Stimulated activated CD8-positive, alpha-beta memory T cell treated with anti-CD3 and anti-CD28 coated beads, Interleukin-15, amount 100 ng/mL, for 1 hour (primary cell): ENCODE measurements around the gene HMCN2.
"Not testable (repeated sequence)": the region's sequence is repeated elsewhere in the genome, so short reads cannot be mapped to it uniquely, and the experiment has no call there.

Source experiments
- DNase-seq: peaks from one replicate; pipeline ENCODE4 v3.0.0-alpha.2; 2020; ENCODE audit warnings: low read depth

The HMCN2 gene

DNA sequence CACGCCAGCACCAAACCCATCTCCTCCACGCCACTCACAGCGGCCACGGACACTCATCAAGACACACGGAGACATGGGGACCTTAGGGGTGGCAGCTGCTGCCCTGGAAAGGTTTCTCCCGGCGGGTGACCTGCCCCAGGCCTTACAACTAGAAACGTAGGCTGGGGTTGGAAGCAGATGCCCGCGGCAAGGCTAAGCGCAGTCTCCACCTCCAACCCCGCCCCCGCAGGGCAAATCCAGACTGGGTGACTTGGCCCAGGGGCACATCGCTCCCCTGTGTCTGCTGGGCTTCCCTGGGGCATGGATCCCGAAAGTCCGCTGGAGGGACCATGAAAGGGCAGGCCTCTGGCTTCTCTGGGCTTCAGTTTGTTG is 167.2 kb downstream of the HMCN2 start:
- no peak for DNase-seq

DNA sequence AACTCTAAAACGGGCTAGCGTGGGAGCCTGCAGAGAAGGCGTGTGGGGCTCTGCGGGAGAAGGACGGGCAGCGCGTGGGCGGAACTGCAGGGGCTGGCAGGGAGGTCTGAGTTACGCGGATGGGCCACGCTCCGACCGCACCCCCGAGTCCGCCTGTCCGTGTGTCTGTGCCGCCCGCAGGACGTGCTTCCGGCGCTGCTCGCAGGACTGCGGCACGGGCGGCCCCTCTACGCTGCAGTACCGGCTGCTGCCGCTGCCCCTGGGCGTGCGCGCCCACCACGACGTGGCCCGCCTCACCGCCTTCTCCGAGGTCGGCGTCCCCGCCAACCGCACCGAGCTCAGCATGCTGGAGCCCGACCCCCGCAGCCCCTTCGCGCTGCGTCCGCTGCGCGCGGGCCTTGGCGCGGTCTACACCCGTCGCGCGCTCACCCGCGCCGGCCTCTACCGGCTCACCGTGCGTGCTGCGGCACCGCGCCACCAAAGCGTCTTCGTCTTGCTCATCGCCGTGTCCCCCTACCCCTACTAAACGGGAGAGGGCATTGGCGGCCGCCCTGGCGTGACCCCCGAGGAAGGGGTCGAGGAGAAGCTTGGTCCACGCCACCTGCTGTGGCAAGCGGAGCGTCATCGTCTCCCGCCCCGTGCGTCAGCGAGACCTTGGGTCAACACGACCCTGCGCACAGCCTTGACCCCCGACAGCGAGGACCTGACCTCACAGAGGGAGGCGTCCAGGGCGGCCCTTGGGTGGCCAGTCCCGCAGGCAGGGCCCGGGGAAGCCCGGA is 167.8 kb downstream of the HMCN2 start:
- DNase-seq, result no peak

DNA sequence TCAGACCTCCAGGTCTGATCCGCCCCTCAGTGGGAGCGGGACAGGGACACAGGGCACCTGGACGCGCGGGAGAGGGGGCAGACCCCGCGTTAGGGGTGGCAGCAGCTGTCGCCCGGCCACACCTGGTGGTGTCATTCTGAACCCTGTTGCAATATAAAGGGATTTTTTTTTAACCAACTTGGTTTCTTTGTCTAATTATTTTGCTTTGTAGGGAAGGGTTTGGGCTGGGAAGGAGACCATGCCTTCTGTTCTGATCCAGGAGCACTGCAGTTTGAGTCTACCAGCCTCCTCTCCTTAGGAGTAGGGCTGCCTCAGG is 168.3 kb downstream of the HMCN2 start:
- DNase-seq, result no peak

DNA sequence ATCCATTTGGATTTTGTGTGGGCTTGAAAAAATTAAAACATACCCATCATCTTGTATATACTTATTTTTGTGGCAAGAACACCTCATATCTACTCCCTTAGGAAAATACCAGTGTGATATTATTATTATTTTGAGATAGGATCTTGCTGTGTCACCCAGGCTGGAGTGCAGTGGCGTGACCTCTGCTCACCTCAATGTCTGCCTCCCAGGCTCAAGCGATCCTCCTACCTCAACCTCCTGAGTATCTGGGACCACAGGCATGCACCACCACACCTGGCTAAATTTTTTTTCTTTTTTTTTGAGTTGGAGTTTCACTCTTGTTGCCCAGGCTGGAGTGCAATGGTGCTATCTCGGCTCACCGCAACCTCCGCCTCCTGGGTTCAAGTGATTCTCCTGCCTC is 169.1 kb downstream of the HMCN2 start:
- not testable (repeated sequence) for DNase-seq

DNA sequence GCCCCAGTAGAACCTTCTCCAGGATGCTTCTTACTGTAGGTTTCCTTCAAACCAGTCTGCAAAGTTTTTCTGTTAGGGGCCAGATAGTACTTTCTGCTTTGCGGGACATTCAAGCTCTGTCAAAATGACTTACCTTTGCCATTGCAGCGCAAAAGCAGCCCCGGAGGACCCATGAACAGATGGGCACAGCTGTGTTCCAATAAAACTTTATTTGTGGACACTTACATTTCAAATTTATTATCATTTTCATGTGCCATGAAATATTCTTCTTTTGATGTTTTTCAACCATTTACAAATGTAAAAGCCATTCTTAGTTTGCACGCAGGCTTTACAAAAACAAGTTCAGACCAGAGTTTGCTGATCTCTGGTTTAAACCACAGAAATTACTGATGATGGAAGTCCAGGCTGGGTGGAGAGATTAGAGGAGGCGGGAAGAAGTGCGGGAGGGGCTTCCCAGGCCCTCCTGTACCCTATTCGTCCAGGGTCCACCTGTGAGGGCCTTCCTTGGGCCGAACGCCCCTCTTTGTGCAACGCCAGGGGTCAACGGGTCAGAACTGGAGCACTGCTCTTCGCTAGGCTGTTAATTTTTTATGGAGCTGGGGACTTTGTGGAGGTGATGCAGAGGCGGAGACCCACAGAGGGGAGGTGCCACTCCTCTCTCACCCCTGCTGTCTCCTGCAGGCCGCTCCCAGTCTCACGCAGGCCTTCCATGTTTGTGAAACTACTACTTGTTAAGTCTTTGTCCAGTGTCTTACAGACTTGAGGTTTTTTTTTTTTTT is 171.6 kb downstream of the HMCN2 start:
- no peak for DNase-seq

DNA sequence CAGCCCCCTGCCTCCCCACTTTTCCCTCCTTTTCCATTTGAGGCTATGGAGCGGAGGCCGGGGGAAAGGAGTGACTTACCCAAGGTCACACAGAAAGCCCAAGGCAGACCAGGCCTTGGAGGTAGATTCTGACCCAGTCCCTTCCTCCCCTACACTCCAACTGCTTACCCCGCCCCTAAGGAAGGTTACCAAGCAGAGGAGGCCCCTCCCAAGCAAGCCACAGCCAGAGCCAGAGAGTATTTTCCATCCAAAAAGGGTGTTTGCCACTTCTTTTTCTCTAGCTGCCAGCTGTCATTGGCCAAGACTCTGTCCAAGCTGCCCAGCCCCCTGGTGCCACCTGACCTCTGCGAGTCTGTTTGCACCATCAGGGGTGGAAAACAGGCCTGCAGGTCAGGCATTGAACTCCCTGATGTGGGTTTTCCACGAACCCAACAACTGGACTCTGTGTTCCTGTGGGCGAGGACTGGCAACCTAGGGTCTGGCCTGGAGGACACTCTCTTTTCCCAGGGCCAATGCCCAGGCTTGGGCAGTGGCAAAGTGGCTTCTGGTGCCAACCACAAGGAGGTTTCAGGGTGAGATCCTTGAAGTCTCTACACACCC is 172.9 kb downstream of the HMCN2 start:
- DNase-seq, result no peak

DNA sequence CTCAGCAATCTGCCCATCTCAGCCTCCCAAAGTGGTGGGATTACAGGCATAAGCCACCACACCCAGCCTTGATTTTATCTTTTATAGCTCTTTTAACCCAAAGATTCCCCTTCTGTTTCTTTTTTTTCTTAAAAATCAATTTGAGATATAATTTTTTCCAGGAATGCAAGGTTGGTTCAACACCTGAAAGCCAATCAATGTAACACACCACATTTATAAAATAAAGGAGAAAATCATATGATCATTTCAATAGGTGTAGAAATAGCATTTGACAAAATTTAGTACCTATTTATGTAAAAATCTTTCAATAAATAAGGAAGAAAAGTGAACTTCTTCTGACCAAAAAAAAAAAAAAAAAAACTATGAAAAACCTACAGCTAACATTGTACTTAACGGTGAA is 175.5 kb downstream of the HMCN2 start:
- no peak for DNase-seq

DNA sequence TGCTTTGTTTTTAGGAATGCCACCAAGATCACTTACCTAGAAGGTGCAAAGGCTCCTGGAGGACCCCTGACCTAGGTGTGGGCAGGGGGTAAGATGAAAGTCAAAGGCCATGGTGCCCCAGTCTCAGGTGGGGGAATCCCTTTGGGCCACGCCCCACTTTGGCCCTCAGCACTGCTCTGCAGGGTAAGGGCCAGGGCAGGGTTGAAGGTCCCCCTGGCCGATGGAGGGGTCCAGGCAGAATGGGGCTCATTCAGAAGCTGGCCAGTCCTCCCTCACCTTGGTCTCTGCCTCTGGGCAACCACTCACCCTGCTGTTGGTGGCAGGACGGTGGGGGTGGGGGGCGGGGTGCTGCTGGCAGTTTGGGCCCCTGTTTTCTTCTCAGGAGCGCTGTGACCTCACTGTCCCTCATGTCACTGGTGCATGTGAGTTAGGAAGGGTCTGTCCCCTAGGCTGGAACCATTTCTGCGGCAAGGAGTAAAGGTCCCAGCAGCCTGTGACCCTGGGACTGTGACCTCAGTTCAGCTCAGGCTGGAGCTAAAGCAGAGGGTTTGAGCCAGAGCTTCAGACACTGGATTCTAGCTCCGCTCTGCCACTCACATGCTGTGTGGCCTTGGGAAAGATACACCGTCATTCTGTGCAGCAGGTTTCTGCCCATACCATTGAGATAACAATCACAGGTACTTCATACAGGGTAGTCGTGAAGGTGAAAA is 177.3 kb downstream of the HMCN2 start:
- DNase-seq, result no peak

DNA sequence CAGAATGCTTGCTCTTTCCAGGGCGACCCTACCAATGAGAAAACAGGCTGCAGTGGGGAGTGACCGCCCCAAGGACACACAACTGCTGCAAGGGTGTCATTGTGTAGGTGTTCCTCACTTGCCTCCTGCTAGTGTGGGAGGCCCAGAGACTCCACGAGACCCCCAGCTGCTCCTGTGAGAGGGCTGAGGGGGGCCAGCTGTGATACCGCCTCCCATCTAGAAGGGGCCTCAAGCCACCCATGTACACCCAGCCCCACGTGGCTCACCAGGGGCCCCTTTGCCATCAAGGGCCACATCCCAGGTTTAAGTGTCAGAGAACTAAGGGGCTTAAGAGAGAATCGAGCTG is 177.9 kb downstream of the HMCN2 start:
- no peak for DNase-seq

DNA sequence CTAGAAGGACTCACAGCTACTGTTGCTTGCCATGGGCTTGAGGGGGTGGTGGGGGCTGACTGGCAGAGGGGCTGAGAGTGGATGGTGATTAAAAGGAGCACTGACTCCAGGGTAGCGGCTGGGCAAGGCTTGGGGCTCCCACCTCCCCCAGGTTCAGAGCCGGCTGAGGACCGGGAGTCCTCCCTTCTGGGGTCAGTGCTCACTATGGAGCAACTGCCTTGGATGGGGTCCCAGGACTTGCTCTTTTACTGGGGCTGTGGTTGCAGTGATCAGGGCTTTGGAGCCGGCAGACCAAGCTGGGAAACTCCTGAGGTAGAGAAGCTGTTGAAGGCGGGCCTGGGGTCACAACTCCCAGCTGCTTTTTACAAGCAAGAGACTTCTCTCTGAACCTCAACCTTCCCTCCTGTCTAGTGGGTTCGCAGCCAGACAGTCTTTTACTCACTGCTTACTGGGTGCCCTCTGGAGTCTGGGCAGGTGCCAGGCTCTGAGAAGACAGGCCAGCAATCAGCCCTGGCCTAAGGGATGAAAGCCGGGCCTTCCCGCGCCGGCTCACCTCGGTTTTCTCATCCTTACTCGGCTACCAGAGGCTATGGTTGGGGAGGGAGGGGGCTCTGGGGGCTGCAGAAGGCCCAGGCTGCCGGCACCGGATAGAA is 178.4 kb downstream of the HMCN2 start:
- DNase-seq, result no peak

DNA sequence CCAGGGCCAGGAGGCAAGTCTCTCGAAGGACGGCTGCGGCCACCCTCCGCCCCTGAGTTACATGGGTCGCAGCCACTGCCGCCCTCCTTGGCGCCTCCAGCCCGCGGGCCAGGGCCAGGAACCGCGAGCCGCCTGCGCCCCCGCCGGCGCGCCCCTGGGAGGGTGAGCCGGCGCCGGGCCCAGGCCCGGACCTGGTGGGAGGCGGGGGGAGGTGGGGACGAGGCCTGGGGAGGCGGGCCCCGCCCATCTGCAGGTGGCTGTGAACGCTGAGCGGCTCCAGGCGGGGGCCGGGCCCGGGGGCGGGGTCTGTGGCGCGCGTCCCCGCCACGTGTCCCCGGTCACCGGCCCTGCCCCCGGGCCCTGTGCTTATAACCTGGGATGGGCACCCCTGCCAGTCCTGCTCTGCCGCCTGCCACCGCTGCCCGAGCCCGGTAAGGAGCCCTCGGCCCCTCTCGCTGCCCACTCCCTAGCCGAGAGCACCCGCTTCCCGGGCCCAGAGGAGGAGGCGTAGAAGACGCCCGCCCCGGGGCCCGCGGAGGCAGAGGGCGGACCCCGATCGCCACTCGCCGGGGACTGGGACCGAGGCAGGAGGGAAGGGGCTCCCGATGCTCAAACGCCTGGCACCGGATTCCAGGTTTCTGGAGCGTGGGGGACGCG is 179.1 kb downstream of the HMCN2 start, which contains the start of gene ASS1:
Gene ASS1, plus strand, starts transcription at position 397 of the 657 bp plus-strand sequence. CDS start 7,268 bp downstream, outside the sequence.
- DNase-seq, result no peak

DNA sequence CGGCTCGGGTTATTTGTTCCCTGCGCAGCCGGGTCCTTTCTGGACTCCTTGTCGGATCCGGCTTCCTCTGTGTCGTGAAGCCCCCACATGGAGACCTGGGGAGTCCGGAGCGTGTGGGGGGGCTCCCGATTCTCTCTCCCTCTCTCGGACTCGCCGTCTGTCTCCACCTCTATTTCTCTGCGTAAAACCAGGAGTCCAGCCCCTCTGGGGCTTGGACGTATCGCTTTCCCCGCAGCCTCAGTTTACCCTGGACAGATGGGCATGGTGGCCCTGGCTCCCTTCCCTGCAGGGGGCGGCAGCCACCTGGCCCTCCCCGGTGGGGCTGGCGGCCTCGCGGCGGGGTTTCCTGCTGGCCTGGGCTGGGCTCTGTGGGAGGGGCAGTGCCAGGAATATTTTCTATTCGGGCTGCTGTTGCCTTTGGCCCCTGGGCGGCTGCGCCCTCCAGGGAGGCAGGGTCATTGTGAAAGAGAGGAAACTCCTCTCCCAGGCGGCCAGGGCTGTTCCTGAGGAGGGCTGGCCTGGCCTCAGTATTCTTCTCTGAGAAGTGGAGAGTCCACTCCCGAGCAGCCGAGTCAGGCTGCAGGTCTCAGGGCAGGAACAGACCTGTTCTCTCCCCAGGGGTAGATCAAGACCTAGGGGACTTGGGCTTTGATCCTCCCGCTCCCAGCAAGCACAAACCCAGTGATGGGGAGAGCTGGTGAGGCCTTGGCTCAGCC is 179.9 kb downstream of the HMCN2 start:
- DNase-seq, result no peak

DNA sequence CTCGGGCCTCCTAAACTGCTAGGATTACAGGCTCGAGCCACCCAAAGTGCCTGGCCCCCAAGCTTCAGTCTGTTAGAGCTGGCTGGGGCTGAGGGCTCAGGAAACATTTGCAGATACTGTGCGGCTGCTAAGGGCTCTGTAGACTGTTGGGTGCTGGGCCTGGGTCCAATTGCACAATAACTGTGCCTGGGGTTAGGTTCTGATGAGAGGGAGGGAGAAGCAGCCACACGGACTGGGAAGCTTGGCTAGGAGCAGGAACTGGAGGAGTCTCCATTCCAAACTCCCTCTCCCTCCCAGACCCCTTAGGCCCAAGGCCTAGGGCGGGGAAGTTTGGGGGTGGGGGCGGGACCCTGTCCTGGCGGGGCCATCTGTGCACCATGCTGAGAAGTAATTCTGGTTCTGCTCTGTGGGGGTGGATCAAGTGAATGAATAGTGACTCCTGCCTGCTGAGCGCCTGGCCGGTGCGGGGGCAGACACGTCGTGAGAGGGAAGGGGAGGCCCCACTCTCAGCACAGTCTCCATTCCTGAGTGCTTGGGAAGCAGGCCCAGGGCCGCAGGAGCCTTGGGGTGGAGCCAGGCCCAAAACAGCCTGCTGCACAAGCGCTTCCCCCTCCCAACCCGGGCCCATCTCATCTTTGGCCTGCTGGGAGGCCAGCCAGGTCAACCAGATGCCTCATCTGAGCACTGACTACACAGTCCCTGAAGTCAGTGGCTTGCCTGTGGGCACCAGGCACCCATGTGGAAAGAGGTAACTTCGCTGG is 180.7 kb downstream of the HMCN2 start:
- no peak for DNase-seq

DNA sequence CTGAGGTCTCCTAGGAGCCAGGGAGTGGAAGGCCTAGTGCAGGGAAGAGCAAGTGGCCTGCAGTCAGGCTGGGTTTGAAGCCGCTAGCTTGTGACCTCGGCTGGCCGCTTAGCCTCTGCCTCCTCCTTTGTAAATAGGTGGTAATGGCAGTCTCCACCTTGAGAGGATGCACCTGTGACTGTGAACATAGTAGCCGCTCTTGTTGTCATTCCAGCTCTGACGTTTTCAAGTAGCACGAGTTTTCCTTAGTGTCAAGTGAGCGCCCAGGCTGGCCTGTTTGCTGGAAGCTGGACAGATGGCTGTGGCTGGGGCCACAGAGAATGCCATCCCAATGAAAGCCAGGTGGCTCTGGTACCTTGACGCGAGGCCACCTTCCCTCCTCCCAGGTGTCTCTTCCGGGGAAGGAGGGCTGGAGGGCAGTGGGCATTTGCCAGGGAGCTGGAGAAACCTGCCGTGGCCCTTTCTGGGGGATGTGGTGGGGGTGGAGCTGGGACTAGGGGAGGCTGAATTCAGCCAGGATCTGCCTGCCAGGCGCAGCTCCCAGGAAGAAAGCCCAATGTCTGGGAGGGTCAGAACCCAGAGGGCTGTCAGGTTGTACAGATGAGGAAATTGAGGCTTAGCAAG is 181.7 kb downstream of the HMCN2 start:
- no peak for DNase-seq

DNA sequence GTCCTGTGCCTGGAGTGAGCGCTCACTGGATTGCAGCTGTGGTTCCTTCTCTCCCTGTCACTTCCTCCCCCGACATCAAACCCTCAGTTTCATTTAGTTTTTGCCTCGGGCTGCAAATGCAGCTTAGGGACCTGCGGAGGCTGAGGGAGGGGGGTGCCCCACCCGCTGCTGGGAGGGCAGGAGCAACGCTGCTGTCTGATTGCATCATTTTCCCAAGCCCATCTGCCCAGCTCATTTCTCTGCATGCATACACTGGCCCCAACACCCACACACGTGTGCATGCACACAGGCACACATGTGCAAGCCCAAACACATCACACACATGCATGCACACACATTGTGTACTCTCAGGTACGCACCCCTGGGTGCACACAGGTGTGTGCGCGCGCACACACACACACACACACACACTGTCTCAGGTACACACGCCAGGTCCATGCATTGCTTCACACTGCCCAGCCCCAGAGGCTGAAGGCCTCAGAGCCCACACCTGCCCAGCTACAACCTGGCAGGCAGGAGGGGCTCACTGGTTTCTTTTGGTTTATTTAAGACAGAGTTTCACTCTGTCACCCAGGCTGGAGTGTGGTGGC is 182.6 kb downstream of the HMCN2 start:
- DNase-seq, result no peak

DNA sequence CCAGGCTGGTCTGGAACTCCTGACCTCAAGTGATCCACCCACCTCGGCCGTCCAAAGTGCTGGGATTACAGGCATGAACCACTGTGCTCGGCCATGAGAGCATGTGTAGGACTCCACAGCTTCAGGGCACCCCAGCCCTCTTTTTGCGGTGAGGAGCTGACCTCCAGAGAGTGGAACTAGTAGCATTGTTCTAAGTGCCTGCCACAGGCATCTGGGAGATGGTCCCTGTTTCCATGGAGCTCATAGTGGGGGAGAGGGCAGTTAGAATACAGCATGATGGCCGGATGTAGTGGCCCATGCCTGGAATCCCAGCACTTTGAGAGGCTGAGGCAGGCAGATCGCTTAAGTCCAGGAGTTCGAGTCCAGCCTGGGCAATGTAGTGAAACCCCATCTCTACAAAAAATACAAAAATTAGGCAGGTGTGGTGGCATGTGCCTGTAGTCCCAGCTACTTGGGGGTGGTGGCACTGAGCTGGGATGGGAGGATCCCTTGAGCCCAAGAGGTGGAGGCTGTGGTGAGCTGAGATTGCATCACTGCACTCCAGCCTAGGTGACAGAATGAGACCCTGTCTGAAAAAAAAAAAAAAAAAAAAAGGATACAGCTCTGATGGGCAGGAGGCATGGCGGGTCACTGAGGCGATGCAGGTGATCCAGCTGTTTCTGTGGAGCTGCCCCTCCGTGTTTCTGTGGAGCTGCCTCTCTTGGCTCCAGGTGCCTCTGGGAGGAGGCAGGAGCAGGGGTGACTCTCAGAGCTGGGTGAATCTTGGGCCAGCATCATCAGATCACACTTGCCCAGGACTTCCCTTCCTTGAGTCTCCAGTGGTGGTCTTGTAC is 183.4 kb downstream of the HMCN2 start:
- DNase-seq, result no peak

DNA sequence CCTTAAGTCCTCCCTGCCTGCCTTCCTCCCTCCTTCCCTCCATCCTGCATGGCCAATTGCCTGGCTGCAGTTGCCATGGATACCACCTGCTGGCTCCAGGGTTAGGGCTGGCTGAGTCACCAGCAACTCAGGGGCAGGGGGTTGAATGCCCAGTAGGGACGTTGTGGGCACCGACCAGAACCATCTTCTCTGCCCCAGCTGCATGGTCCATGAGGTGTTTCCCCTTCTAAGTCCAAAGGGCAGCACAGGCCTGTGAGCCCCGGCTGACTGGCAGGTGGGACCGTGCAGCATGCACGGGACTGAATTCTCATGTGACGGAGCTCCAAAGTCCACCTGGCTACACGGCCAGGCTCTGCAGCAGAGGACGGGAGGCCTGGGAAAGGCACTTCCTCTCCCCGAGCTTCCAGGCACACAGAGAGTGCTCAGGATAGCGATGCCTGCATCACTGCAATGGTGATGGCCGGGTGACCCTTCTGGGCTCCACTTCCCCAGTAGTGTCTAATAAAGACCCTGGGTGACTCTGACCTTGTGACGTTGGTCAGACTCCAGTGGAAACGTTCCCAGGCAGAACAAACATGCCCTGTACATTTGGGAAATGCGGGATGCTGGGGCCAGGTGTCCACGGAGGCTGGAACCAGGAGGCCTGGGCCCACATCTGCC is 184.9 kb downstream of the HMCN2 start:
- DNase-seq, result no peak

DNA sequence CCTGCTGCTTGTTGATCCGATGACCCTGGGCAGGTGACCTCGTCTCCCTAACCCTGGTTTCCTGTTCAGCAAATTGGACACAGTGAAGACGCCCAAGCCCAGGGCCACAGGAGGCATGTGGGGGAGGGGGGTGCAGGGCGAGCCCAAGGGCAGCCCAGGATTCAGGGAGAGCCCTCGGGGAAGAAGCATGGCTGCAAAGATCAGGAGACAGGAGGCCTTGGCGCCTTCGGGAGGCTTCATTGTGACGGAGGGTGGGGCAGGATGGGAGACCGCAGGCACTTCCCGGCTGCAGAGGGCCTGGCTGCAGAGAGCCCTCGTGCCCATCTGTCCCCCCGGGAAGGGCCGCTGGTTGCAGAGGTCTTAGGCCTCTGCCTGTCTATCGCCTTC is 185.4 kb downstream of the HMCN2 start:
- DNase-seq, result no peak
